Lung (tissue), 12 donors: Measurements from ENCODE around the gene ERC2. TPM values are rescaled to one million over a fixed set of nuclear protein-coding genes. Genes with fewer than 3 reads are reported as not detected.

Experiments
- ATAC-seq: fragments of 200-7000 bp; cut with Tn5 transposase; one replicate; pipeline ENCODE4 v1.9.1; 2020; ENCODE audit warnings: moderate number of reproducible peaks; ENCODE audit not compliant: insufficient read depth, low FRiP score
- DNase-seq, 3 donors: peaks; one replicate each; pipeline ENCODE4 v3.0.0-alpha.2; 2013 to 2017
- H3K27ac ChIP-seq, 2 donors: one replicate each; pipeline ENCODE4 v1.5.1; 2013; ENCODE audit warnings: mild to moderate bottlenecking in 2 of 2, moderate library complexity in 2 of 2, control low read depth in 1 of 2, inconsistent platforms in 1 of 2, low read depth in 1 of 2, low read length in 1 of 2
- H3K27me3 ChIP-seq, 3 donors: one replicate each; pipeline ENCODE4 v1.5.1; 2013; ENCODE audit warnings: low read length in 2 of 3; ENCODE audit not compliant: control insufficient read depth in 3 of 3, insufficient read depth in 3 of 3
- H3K36me3 ChIP-seq, 4 donors: one replicate each; pipeline ENCODE4 v1.5.1; 2013; ENCODE audit warnings: low read length in 4 of 4, mild to moderate bottlenecking in 1 of 4, moderate library complexity in 1 of 4; ENCODE audit not compliant: control insufficient read depth in 4 of 4, insufficient read depth in 4 of 4
- H3K4me1 ChIP-seq, 5 donors: one replicate each; pipeline ENCODE4 v1.5.1; 2013; ENCODE audit warnings: low read length in 5 of 5, mild to moderate bottlenecking in 2 of 5, moderate library complexity in 1 of 5; ENCODE audit not compliant: control insufficient read depth in 5 of 5, insufficient read depth in 5 of 5
- H3K4me3 ChIP-seq: one replicate; pipeline ENCODE4 v1.5.1; 2013; ENCODE audit warnings: mild to moderate bottlenecking, control low read depth, moderate library complexity
- H3K9ac ChIP-seq, 2 donors: one replicate each; pipeline ENCODE4 v1.5.1; 2013; ENCODE audit warnings: low read length in 2 of 2, control low read depth in 1 of 2; ENCODE audit not compliant: insufficient read depth in 1 of 2
- H3K9me3 ChIP-seq, 4 donors: one replicate each; pipeline ENCODE4 v1.5.1; 2013; ENCODE audit warnings: low read length in 3 of 4, mild to moderate bottlenecking in 1 of 4, moderate library complexity in 1 of 4; ENCODE audit not compliant: control insufficient read depth in 4 of 4, insufficient read depth in 3 of 4
- WGBS, 2 donors: extraction: QIAGEN DNeasy Blood & Tissue Kit; methylation state at CpG; one replicate each; pipeline ENCODE4 v1.1.7; 2013; 5-methylcytosine and 5-hydroxymethylcytosine counted together
- polyA plus RNA-seq, 2 donors: library from polyadenylated mRNA; stranded (reverse); fragments of 200-250 nt; gene quantifications; one replicate each; pipeline ENCODE4 v1.2.1, GENCODE V29; 2013
- total RNA-seq, 2 donors: library from RNA; depleted of rRNA in 1 of 2; stranded (reverse); fragments of >200 nt in 1 of 2; gene quantifications; one replicate each; pipeline ENCODE4 v1.2.1, GENCODE V29; 2014 to 2021
- TF ChIP-seq, protein P1 (sequence below): IDR thresholded peaks from 2 replicates; pipeline ENCODE4 v1.5.1; 2012; ENCODE audit warnings: mild to moderate bottlenecking; ENCODE audit errors: control extremely low read depth, extremely low read depth
- donor health status: control.
- donor health status: control.
- donor health status: Bipolar disorder and iron deficiency.
- donor health status: healthy.
- donor health status: DM: yes; HTN: yes; CAD: no.

ERC2 gene
- total and polyA plus RNA-seq, 4 donors, result 0.20 to 3.5 (median 0.97) TPM

- Histone ChIP-seq H3K27ac (no peak overlapping the region), H3K9me3 (no peaks in the 10 kb centered on the region), H3K27me3 (peaks cover 0 to 5% (median 0%) of the 10 kb centered on the region in 3 donors), H3K4me1 (peaks cover 0 to 23% (median 0%) of the 10 kb centered on the region in 5 donors), H3K9ac (no peak overlapping the region), H3K4me3 (no peak overlapping the region), H3K36me3 (no peaks in the 10 kb centered on the region)
- TF ChIP-seq, protein P1, sequence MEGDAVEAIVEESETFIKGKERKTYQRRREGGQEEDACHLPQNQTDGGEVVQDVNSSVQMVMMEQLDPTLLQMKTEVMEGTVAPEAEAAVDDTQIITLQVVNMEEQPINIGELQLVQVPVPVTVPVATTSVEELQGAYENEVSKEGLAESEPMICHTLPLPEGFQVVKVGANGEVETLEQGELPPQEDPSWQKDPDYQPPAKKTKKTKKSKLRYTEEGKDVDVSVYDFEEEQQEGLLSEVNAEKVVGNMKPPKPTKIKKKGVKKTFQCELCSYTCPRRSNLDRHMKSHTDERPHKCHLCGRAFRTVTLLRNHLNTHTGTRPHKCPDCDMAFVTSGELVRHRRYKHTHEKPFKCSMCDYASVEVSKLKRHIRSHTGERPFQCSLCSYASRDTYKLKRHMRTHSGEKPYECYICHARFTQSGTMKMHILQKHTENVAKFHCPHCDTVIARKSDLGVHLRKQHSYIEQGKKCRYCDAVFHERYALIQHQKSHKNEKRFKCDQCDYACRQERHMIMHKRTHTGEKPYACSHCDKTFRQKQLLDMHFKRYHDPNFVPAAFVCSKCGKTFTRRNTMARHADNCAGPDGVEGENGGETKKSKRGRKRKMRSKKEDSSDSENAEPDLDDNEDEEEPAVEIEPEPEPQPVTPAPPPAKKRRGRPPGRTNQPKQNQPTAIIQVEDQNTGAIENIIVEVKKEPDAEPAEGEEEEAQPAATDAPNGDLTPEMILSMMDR, result no peak
- ATAC-seq (no peak), DNase-seq (peak in 1 of 3 donors; percentile 16)
- 63 to 72% methylated on average over 9 of the region's 9 CpGs for WGBS, 2 donors
These were observed 712.6 kb downstream of the ERC2 start for GRCh38 chr3:55755516-55756205.

DNA sequence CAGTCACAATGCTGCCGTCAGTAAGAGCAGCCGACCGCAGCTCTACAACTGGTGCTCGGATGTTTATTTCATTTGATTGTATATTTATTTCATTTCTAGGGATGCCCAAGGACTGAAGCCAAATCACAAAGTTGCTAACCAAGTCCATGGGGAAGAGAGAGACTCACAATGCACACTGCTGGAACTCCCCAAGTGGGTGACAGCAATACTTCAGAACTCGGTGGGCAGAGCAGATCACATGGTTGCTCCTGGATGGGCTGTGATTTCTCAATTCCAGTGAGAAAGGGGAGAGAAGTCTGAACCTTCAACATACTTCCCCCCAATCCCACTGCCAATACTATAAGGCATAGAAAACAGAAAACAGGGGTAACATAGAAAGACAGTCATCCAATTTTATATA, 715.4 kb downstream of the ERC2 start:
- Histone ChIP-seq H3K9me3 (no peaks in the 10 kb centered on the region), H3K27ac (no peak overlapping the region), H3K4me3 (no peak overlapping the region), H3K27me3 (peaks cover 0 to 5% (median 3%) of the 10 kb centered on the region in 3 donors), H3K9ac (no peak overlapping the region), H3K4me1 (peaks cover 0 to 7% (median 0%) of the 10 kb centered on the region in 5 donors), H3K36me3 (no peaks in the 10 kb centered on the region)
- peak in 2 of 3 donors; percentile 21 to 33 for DNase-seq
- TF ChIP-seq, protein P1, result no peak
- no peak for ATAC-seq
- 78 to 79% methylated on average over 5 of the region's 5 CpGs for WGBS, 2 donors

- H3K9ac ChIP-seq, result no peak overlapping the region
- peaks cover 0 to 5% (median 3%) of the 10 kb centered on the region in 3 donors for H3K27me3 ChIP-seq
- no peaks in the 10 kb centered on the region for H3K9me3 ChIP-seq
- TF ChIP-seq, protein P1, result no peak
- peaks cover 0 to 7% (median 0%) of the 10 kb centered on the region in 5 donors for H3K4me1 ChIP-seq
- H3K4me3 ChIP-seq, result no peak overlapping the region
- ATAC-seq (no peak), DNase-seq (no peak)
- 66 to 74% methylated on average over 1 of the region's 1 CpG for WGBS, 2 donors
- peak overlapping the region in 1 of 2 donors; percentile 27 for H3K27ac ChIP-seq
- no peaks in the 10 kb centered on the region for H3K36me3 ChIP-seq
These were observed 716.5 kb downstream of the ERC2 start for GRCh38 chr3:55751730-55752129.
